GM12872 (cell line): ENCODE results near the gene SMYD3.

Source experiments
- CTCF ChIP-seq: IDR thresholded peaks from 3 replicates; pipeline ENCODE4 v1.5.1; 2011; ENCODE audit warnings: low read depth, mild to moderate bottlenecking, low read length, moderate library complexity; ENCODE audit not compliant: insufficient read depth

Gene SMYD3

DNA sequence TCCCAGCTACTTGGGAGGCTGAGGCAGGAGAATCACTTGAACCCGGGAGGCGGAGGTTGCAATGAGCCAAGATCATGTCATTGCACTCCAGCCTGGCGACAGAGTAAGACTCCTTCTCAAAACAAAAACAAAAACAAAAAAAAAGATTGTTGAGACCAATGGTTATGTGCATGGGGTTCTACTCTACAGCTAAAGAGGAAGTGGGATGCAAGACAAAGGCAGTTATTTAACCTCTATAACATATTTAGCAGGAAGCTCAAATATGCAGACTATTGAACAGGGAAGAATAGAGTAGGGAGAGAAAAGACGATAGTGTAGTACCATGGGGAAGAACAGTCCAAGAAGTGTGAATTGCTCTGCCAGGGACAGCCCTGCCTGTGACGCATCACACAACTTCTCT, 227.7 kb downstream of the SMYD3 start:
- TF ChIP-seq CTCF, result no peak

DNA sequence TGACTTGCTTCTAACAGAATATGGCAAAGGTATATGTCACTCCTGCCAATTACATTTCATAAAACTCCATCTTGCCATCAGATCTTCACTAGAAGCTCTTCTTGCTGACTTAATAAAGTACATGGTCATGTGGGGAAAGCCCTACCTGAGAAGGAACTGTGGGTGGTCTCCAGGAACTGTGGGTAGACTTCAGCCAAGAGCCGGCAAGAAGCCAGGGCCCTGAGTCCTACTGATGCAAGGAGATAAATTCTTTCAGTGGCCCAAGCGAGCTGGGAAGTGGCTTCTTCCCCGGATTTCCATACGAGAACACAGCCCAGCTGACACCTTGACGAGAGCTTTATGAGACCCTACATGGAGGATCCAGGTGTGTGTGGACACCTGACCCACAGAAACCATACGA, 228.7 kb downstream of the SMYD3 start:
- no peak for TF ChIP-seq CTCF

DNA sequence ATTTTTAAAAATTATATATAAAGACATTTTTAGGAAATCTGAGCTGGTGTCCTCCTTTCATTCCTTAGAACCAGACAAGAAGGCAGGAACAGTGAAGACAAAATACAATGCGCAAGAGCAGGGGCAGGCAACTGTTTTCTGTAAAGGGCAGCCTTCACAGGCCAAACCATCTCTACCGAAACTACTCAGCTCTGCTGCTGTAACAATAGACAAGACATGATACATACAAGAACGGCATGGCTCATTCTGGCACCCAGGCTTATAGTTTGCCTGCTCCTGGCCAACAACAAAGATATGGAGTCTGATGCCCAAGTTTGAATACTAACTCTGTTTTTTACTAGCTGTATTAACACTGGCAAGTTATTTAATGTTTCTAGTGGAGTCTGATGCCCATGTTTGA, 232.0 kb downstream of the SMYD3 start:
- TF ChIP-seq CTCF, result no peak

- TF ChIP-seq CTCF, result no peak
Observed at GRCh38 chr1:246274186-246274585, 232.9 kb downstream of the SMYD3 start.

- TF ChIP-seq CTCF, result no peak
Observed at GRCh38 chr1:246271516-246271915, 235.6 kb downstream of the SMYD3 start.

GRCh38 chr1:246270236-246270635, 236.8 kb downstream of the SMYD3 start:
- no peak for TF ChIP-seq CTCF

DNA sequence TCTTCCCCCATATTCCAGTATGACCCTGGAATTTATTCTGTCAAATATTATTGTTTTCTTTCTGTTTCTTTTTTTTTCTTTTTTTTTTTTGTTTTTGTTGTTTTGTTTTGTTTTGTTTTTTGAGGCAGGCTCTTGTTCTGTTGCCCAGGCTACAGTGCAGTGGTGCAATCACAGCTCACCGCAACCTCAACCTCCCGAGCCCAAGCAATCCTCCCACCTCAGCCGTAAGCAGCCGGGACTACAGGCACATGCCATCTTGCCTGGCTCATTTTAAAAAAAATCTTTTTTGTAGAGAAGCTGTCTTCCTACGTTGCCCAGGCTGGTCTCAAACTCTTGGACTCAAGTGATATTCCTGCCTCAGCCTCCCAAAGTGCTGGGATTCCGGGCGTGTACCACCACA, 237.6 kb downstream of the SMYD3 start:
- no peak for TF ChIP-seq CTCF

DNA sequence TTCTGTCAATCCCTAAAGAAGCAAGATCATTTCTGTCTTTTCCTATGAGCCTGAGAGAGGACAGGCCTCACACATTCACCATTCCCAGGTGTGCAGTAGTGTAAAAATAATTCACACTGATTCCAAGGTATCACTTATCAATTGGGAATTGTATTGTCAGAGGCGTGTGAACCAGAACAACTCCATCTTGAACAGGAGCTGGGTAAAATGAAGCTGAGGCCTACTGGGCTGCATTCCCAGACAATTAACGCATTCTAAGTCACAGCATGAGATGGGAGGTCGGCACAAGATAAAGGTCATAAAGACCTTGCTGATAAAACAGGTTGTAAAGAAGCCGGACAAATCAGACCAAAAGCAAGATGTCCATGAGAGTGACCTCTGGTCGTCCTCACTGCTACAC, 239.2 kb downstream of the SMYD3 start:
- no peak for TF ChIP-seq CTCF
